Measurements from ENCODE around the gene FAM47E.
"Not testable (repeated sequence)": the region's sequence is repeated elsewhere in the genome, so short reads cannot be mapped to it uniquely, and the experiment has no call there.

The FAM47E gene

DNA sequence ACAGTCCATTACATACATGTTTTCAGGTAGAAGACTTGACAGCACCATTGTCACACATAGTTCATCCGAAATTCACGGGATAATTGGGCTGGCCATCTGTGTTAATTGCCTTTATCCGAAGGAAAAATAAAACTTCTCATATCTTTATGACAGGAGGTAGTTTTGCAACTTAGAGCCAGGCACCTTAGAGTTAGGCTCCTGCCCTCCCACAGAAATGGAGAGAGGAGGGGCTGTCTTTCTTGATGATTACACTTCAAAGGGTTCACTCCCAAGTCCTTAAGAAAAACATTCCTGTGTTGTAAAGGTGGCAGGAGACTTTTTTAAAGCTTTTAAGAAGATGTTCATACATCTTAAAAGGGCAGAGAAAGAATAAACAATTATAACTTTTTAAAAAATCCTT, 27.4 kb upstream of the FAM47E start:
- no peak for DNase-seq

DNA sequence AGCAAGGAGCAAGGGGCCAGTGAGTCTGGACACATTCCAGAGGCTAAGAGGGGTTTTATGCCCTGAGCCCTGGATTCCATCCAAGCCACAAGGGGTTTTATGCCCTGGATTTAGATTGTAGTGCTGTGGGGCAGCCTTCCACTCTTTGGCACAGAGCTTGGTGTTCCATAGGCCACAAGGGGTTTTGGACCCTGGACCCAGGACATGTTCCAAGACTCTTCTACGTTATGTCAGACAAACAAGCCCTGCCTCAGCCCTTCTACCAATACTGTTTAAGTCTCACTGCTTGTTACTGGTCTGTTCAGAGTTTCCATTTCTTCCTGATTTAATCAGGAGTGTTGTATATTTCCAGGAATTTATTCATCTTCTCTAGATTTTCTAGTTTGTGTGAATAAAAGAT, 25.1 kb upstream of the FAM47E start:
- no peak for DNase-seq

DNA sequence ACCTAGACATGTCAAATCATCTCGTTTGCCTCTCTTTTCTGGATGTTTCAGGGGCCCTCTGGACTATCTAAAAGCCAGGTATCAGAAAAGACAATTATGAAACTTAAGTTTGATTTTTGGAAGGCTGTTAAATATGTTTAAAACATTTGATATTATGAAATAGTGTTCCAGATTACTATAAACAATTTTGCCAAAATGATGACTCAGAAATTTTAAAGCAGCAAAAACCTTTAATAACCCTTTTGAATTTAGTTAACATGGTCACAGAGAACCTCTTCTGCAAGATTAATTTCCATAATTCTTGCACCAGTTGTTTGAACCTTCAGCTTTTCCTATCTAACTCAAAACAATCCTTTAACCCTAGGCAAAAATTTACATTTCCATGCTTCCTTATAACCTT, 18.8 kb upstream of the FAM47E start:
- DNase-seq, result no peak

DNA sequence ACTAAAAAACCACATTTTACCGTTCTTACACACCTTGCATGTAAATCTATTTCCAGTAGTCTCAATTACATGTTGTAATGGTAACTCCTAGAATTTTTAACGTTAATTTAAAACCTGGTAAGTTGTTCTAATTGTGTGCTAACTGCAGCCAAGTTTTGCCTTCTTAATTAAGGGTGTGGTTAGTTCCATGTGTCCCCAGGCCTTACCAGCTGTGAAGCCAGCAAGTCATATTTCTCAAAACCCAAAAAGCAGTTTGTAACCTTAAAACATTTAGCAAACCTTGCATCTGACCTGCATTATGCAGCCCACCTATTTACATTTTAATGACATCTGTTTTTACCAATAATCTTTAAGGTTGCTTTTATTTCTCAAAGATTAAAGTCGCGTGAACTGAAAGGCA, 18.4 kb upstream of the FAM47E start:
- DNase-seq, result no peak

DNA sequence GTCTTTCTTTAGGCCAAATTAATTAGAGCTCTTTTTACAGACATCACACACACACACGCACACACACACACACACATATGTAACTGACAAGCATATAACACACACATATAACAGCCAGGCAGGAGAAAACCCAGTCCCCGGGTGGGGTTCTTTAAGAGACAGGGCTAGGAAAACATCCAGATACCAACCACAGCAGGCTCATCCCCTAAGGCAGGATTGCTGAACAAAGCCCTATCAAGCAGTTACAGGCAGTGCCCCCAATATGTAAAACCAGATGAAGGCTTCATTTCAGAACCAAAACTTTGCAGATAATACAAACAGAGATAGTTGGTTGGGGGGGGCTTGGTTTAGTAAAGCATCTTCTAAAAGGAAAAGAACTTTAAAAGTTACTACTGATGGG, 18.0 kb upstream of the FAM47E start:
- DNase-seq, result no peak

DNA sequence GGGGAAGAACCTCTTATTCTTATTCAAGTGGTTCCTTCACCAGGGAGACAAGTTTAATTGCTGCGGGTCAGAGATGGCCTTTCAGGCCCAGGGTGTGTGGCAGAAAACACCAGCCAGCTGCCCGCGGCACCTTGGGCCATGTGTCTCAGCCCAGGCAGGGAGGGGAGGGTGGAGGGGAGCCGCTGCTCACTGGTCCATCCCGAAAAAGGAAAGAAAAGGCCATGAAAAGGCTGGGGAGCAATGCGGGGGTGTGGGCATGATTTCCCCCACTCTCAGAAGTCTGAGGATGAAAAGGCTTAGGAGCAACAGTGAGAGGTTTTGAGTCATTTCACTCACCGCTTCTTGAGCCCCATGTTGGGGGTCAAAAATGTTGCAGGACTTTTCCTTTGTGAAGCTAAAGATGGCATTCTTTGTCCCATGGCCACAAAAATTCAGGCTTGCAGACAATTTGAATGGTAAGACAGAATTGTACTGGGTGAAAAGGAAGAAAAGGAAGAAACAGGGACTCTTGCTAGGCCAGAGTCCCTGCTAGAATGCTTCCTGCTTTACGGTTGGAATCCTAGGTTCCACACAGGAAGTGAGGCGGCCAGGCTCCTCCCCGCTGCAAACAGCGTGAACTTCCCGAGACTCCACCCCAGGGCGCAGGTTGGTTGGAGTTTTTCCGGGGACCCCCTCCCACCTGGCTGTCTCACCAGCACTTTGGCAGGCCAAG, 17.4 kb upstream of the FAM47E start:
- peak in 6 of 51 donors; percentile 3 to 18 (median 5) for DNase-seq

DNA sequence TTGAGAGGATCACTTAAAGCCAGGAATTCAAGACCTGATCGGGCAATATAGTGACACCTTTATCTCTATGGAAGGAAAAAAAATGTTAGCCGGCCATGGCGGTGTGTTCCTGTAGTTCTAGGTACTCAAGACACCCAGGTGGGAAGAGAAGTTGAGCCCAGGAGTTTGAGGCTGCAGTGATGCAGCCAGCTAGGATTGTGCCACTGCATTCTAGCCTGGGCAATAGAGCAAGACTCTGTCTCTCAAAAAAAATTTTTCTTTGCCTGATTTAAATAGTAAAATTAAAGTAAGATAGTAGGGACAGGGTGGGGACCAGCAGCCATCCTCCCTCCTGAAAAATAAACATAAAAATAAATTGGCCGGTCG, 16.9 kb upstream of the FAM47E start:
- no peak for DNase-seq

DNA sequence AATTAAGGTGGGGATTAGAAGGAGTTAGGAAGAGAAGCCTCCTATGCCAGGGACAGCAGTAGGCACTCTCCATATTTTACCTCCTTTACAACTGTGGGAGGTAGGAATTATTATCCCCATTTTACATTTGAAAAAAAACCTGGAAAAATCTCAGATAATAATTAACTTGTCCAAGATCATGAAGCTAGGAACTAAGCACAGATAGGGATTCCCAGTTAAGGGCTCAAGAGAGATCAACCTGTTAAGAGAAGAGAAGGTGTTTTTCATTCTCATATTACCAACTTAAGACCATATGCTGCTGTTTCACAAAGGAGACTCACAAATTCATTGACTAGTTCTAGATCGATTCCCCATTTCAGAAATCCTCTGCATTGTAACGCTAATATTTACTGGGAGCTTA, 16.1 kb upstream of the FAM47E start:
- DNase-seq, result no peak

DNA sequence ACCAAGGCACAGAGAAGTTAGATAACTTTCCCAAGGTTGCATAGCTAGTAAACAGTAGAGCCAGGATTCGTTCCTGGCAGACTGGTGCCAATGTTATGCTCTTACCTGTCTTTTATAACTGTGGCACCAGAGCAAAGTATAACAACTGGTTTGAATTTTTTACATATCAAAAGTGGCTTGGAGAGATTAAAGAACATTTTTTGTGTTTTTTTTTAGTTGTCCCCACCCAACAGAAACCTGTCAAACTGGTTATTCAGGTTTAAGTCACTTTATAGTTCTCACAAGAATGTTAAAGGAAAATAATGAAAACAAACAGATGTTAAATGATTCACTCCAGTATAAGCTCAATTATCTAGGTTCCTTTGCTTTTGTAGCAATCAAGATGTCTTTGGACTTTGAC, 15.6 kb upstream of the FAM47E start:
- no peak for DNase-seq

DNA sequence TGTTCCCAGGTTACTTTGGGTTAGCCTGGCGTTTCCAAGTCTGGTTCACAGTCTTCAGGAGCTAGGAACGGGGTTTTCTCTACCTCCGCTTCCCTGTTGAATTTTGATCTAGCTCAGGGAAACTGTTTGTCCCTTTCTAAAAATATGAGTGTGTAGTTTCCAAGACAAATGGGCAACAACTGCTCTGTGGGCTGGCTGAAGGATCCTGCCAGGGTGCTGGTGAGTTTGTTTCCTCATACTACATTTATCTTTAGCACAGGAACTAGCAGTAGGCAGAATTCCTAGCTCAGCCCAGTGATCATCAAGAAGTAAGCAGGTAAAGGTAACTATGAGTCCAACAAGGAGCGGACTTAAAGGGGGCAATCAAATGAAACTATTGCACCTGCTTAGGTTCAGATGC, 13.3 kb upstream of the FAM47E start:
- DNase-seq, result no peak

DNA sequence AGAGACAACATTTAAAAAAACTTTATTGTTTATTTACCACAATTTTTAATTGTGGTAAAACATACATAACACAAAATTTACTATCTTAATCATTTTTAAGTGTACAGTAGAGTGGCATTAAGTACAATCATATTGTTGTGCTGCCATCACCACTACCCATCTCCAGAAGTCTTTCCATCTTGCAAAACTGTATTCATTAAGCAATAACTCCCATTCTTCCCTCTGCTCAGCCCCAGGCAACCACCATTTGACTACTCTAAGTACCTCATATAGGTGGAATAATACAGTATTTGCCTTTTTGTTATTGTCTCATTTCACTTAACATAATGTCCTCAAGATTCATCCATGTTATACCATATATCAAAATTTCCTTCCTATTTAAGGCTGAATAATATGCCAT, 12.8 kb upstream of the FAM47E start:
- DNase-seq, result no peak

DNA sequence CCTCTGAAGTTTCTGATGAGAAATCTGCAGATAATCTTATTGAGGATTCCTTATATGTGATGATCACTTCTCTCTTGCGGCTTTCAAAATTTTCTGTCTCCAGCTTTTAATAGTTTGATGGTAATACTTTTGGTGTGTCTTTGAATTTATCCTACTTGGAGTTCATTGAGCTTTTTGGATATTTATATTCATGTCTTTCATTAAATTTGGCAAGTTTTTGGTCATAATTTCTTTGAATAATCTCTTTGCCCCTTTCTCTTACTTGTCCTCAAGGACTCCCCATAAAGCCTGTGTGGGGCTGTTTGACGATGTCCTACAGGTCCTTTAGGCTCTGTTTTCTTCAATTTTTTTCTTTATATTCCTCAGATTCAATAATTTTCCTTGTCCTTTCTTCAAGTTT, 11.3 kb upstream of the FAM47E start:
- no peak for DNase-seq

DNA sequence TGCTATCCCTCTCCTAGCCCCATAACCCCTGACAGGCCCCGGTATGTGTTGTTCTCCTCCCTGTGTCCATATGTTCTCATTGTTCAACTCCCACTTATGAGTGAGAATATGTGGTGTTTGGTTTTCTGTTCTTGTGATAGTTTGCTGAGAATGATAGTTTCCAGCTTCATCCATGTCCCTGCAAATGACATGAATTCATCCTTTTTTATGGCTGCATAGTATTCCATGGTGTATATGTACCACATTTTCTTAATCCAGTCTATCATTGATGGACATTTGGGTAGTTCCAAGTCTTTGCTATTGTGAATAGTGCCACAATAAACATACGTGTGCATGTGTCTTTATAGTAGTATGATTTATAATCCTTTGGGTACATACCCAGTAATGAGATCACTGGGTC, 7.6 kb upstream of the FAM47E start:
- not testable (repeated sequence) for DNase-seq

DNA sequence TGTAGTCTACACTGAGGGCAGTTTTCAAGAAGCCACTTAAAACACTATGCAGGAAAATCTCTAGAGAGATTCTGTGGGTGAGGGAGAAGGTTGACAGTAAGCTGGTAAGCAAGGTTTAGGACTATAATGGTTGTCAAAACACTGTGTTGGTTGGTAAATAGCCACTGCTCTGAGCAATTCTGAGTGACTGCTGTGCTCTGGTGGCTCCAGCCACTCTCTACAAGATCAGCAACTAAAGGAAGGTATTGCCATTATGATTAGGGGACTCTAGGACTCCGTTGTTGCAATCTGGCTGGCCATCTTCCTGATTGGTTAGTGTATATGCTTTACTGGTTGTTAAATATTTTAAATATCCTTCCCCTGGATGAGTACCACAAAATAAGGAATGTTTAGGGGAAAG, 5.5 kb upstream of the FAM47E start:
- DNase-seq, result peak in 1 of 51 donors; percentile 9

DNA sequence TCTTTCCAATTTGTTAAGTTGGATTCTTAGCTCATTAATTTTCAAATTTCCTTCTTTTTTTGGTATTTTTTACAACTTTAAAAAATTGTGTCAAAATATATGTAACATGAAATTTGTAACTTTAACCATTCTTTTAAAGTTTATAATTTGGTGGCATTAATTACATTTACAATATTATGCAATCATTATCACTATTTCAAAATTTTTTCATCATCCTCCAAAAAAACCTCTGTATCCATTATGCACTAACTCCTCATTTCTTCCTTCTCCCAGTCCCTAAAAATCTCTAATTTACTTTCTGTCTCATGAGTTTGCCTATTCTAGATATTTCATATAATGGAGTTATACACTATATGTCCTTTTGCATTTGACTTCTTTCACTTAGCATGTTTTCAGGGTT, 4.7 kb upstream of the FAM47E start:
- no peak for DNase-seq

DNA sequence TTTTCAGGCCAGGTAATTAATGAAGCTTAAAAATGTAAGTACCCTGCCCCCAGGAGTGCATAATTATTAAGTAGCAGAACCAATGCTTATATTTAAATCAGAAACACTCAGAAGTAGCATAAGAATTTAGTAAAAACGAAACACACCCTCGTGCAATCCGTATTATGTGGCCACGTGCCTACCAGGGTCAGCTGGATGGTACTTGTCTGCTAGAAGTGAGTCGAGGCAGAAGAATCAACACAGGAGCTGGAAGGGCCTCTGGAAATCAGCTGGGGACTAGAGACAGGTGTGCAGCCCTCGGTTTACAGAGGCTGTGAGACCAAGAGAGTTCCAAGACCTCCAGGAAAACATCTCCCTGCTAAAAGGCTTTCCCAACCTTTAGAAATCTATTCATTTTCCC, 559 bp upstream of the FAM47E start:
- DNase-seq, result peak in 3 of 51 donors; percentile 3 to 31 (median 19)

DNA sequence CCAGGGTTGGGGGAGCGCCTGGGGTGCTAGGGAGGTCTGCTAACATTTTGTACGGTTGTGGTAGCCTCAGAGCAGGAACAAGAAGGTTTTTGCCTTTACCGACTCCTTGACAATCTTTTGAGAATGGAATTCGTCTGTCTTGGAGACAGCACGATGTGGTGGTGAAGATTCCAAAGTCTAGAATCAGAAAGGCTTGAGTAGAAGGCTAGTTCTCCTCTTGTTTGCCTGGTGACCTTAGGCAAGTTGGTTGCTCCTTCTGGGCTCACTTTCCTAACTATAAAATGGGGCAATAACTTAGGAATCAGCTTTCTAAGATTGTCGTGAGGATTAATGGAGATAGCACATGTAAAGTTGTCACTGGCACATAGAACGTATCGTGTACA, 741 bp downstream of the FAM47E start:
- peak in 1 of 51 donors; percentile 42 for DNase-seq

DNA sequence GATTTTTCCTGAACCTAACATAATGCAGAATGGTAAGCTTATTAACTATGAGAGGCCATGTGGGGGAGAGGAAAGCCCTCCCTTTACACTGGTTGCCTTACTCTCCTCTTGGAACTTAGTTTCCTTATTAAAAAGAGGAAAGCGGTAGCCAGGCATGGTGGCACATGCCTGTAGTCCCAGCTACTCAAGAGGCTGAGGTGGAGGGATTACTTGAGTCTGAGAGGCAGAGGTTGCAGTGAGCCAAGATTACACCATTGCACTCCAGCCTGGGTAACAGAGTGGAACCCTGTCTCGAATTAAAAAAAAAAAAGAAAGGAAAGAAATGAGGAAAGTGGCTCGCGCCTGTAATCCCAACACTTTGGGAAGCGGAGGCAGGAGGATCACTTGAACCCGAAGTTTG, 2.0 kb downstream of the FAM47E start:
- DNase-seq, result no peak

DNA sequence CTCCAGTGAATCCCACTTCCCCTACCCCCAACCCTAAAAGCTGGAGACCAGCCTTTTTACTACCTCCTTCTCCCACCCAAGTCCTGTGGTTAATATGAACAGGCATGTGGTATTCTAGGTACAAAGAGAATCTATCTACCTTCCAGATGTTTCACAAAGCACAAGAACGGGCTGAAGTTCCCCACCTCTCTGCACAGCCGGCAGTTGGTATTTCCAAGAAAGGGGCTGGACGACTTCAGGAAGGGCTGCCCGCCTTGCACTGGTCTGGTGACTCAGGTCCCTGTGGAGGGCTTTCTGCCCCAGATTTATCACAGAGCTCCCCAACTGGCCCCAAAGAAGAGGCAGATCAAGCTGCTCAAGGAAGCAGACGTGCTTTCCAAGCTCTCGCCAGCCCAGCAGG, 4.5 kb downstream of the FAM47E start:
- DNase-seq, result no peak

DNA sequence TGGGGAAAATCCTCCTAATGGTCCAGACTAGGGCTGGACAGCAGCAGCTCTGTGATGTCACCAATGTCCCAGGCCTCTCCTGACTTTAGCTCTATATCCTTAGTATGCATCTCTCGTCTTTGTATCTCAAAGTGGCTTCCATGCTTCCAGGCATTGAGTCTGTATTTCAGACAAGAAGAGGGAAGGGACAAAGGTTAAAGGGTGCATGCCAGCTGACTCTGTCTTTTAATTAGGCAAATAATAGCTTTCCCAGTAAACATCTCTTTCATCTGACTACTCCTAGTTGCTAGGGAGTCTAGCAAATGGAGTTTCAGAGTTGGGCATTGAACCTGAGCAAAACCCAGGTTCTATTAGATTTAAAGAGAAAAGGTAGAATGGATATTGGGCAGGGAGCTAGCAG, 5.4 kb downstream of the FAM47E start:
- no peak for DNase-seq

DNA sequence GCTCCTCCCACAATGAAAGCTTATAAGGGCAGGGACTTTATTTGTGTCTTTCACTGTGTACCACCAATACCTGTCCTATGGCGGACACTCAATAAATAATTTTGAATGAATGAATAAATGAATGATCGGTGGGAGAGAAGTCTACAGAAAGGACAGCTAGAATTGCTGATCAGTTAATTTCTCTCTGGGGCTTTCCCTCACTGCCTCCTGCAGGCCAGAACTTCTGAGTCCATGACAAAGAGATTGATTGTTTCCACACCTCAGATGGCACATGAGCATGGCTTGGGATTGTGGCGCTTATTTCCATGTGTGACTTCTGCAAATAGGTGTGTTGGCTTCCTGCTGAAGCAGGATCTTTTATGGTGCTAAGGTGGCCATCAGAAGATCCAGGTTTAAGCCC, 6.3 kb downstream of the FAM47E start:
- peak in 4 of 51 donors; percentile 5 to 17 (median 8) for DNase-seq

DNA sequence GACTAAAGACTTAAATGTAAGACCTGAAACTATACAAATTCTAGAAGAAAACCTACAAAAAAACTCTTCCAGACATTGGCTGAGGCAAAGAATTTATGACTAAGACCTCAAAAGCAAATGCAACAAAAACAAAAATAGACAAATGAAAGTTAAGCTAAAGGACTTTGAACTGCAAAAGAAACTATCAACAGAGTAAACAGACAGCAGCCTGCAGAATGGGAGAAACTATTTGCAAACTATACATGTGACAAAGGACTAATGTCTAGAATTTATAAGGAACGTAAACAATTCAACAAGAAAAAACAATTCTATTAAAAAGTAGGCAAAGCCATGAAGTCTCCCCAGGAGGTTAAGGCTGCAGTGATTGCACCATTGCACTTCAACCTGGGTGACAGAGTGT, 9.1 kb downstream of the FAM47E start:
- DNase-seq, result no peak

DNA sequence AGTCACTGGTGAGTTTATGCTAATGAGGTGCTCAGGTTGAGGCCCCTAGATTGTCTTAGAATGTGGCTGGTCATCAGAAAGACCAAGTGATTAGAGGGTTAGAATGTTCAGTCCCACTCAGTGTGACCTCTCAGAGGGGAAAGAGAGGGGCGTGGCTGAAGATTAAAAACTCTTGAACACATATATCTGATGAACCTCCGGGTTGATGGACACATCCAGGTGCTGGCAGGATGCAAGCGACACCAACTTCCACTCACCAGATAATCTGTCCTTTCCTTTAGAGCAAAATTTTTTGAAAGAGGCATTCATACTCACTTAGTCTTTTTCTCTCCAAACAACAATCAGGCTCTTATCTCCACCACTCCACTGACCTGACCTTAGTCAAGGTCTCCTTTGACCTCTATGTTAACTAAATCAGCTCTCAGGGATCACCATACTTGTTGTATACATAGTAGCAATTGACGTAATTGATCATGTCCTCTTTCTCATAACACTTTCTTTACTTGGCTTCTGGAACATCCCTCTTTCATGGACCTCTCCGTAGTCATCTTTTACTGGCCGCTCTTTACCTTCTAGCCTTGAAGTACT, 14.2 kb downstream of the FAM47E start:
- no peak for DNase-seq

DNA sequence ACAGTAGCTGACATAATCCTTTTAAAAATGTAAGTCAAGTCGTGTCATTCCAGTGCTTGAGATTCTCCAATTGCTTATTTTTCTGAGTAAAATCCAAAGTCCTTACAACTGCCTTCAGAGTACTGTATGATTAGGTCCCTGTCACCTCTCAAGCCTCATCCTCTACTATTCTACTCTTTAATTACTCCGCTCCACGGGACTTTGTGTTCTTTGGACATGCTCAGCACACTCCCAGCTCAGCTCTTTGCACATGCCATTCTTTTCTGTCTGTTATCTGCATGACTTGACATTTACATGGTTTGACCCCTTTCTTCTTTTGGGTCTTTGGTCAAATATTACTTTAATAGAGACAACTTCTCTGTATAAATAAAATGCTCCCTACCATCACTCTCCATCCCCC, 15.1 kb downstream of the FAM47E start:
- DNase-seq, result no peak

Measured in hypothalamus (tissue), 51 donors.